ENCODE measurements around the gene AGAP1. TPM values are rescaled to one million over a fixed set of nuclear protein-coding genes. Genes with fewer than 3 reads are reported as not detected.

AGAP1 gene
- total RNA-seq, 1 donor from 2014 or later = 20.4 TPM

GRCh38 chr2:236176417-236176816 is 682.6 kb downstream of the AGAP1 start:
- Histone ChIP-seq H3F3A (ENCODE audit: low read depth) (peaks cover 62% of the 10 kb centered on the region), H4K20me1 (ENCODE audit: low read depth) (peaks cover 74% of the 10 kb centered on the region), H3K9ac (no peak overlapping the region), H3K27me3 (peaks cover 100% of the 10 kb centered on the region), H3K4me3 (no peak overlapping the region), H3K4me1 (peaks cover 27% of the 10 kb centered on the region), H3K27ac (no peak overlapping the region), H3K4me2 (no peak overlapping the region), H3K79me2 (ENCODE audit: low read depth) (no peaks in the 10 kb centered on the region), H2AFZ (replicated peaks) (no peak overlapping the region), H3K9me3 (ENCODE audit: low read depth) (no peaks in the 10 kb centered on the region), H3K36me3 (no peaks in the 10 kb centered on the region)
- TF ChIP-seq EZH2phosphoT487 (IDR thresholded peaks at IDR 0.05) = peak; percentile 36
- TF ChIP-seq EZH2 (IDR thresholded peaks at IDR 0.05) = peak; percentile 68
- TF ChIP-seq CTCF (IDR thresholded peaks at IDR 0.05) = peak; percentile 85
- peaks cover 54% of the 10 kb centered on the region for H3K4me1 Mint-ChIP-seq
- H3K4me3 Mint-ChIP-seq = peak overlapping the region; percentile 67
- H3K9me3 Mint-ChIP-seq = no peaks in the 10 kb centered on the region
- DNase-seq (ENCODE audit: low spot score) = peak; percentile 79
- H3K36me3 Mint-ChIP-seq = no peaks in the 10 kb centered on the region
- H3K27me3 Mint-ChIP-seq (ENCODE audit: insufficient read depth, low read depth) = peaks cover 51% of the 10 kb centered on the region
- H3K27ac Mint-ChIP-seq = no peak overlapping the region

- no peak overlapping the region for H3K4me3 ChIP-seq
- Mint-ChIP-seq H3K4me1 (peaks cover 50% of the 10 kb centered on the region), H3K9me3 (no peaks in the 10 kb centered on the region), H3K4me3 (no peak overlapping the region), H3K36me3 (no peaks in the 10 kb centered on the region), H3K27ac (no peak overlapping the region), H3K27me3 (ENCODE audit: insufficient read depth, low read depth) (peaks cover 49% of the 10 kb centered on the region)
- H3K36me3 ChIP-seq = no peaks in the 10 kb centered on the region
- peaks cover 100% of the 10 kb centered on the region for H3K27me3 ChIP-seq
- H3K27ac ChIP-seq = no peak overlapping the region
- peaks cover 21% of the 10 kb centered on the region for H3K4me1 ChIP-seq
- peaks cover 57% of the 10 kb centered on the region for H3F3A ChIP-seq (ENCODE audit: low read depth)
- H3K79me2 ChIP-seq (ENCODE audit: low read depth) = no peaks in the 10 kb centered on the region
- no peak overlapping the region for H3K9ac ChIP-seq
- no peak for DNase-seq (ENCODE audit: low spot score)
- H3K4me2 ChIP-seq = no peak overlapping the region
- TF ChIP-seq CTCF (IDR thresholded peaks at IDR 0.05) = no peak
- TF ChIP-seq EZH2 (IDR thresholded peaks at IDR 0.05) = no peak
- TF ChIP-seq EZH2phosphoT487 (IDR thresholded peaks at IDR 0.05) = no peak
- H2AFZ ChIP-seq (replicated peaks) = no peak overlapping the region
- no peaks in the 10 kb centered on the region for H3K9me3 ChIP-seq (ENCODE audit: low read depth)
- H4K20me1 ChIP-seq (ENCODE audit: low read depth) = peaks cover 69% of the 10 kb centered on the region
These were observed 683.1 kb downstream of the AGAP1 start for GRCh38 chr2:236176951-236177350.

GRCh38 chr2:236177604-236177966 is 683.7 kb downstream of the AGAP1 start:
- Mint-ChIP-seq H3K27me3 (ENCODE audit: insufficient read depth, low read depth) (peaks cover 47% of the 10 kb centered on the region), H3K27ac (no peak overlapping the region), H3K4me3 (peak overlapping the region; percentile 81), H3K4me1 (peaks cover 45% of the 10 kb centered on the region), H3K36me3 (no peaks in the 10 kb centered on the region), H3K9me3 (no peaks in the 10 kb centered on the region)
- Histone ChIP-seq H3K4me1 (peaks cover 15% of the 10 kb centered on the region), H3K9ac (no peak overlapping the region), H3K27ac (no peak overlapping the region), H3K27me3 (peaks cover 100% of the 10 kb centered on the region), H2AFZ (replicated peaks) (no peak overlapping the region), H3K79me2 (ENCODE audit: low read depth) (no peaks in the 10 kb centered on the region), H3K36me3 (no peaks in the 10 kb centered on the region), H3K4me3 (peak overlapping the region; percentile 48), H3K4me2 (peak overlapping the region; percentile 73), H3K9me3 (ENCODE audit: low read depth) (no peaks in the 10 kb centered on the region), H3F3A (ENCODE audit: low read depth) (peaks cover 51% of the 10 kb centered on the region), H4K20me1 (ENCODE audit: low read depth) (peaks cover 63% of the 10 kb centered on the region)
- DNase-seq (ENCODE audit: low spot score) = peak; percentile 87
- TF ChIP-seq EZH2phosphoT487 (IDR thresholded peaks at IDR 0.05) (no peak), EZH2 (IDR thresholded peaks at IDR 0.05) (no peak), CTCF (IDR thresholded peaks at IDR 0.05) (peak; percentile 31)

Data from neural progenitor cell (in vitro differentiated cells).